H54 (cell line): ENCODE results near the gene KCNAB1.

Source experiments
- DNase-seq: peaks from one replicate; pipeline ENCODE4 v3.0.0; 2011; ENCODE audit warnings: low spot score, mixed read lengths; ENCODE audit not compliant: insufficient read length
- FAIRE-seq: peaks from 3 replicates; lab custom pipeline; 2011; peaks lifted over from hg19 to GRCh38; lab: Jason Lieb, UNC
- POLR2A ChIP-seq: IDR thresholded peaks from 2 replicates; pipeline ENCODE4 v1.6.1; 2011; ENCODE audit warnings: low read depth, mild to moderate bottlenecking, low read length

Gene KCNAB1

GRCh38 chr3:156388497-156389448, 268.4 kb downstream of the KCNAB1 start:
- TF ChIP-seq POLR2A = no peak
- DNase-seq (no peak), FAIRE-seq (no peak)

GRCh38 chr3:156389449-156389950, 269.1 kb downstream of the KCNAB1 start:
- TF ChIP-seq POLR2A = no peak
- FAIRE-seq (no peak), DNase-seq (no peak)

- no peak for TF ChIP-seq POLR2A
- FAIRE-seq = no peak
- no peak for DNase-seq
Measured at GRCh38 chr3:156390846-156391245, 270.5 kb downstream of the KCNAB1 start.

DNA sequence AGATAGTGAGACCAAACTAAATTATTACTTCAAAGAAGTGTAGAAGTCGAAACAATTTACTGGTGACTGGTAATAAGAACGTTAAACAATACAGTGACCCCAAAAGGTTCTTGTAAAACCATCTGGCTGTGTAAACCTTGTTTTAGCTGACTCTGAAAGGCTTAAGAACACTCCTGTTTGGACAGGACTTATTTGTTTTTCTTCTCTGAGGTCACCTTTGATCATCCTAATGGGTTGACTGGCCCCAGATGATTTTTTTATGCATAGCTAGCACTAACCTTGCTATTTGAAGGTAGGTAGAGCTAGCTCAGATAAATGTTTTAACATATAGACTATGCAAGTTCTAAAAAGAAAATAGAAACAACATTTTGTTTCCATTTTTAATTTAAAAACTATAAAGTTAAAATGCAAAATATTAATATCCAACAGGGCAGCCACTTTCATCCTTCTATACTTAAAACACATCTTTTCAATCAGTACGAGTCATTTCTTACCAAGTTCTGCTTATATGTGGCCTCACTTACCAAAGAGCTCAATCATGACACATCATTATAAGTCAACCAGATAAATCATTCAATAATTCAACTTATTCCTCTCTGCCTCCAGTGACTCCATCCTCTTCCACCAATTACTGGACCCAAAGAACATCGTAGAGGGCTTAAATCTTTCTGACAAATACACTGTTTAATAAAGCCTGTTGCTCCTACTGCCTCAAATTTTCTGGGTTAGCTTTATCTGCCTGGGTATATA, 275.8 kb downstream of the KCNAB1 start:
- FAIRE-seq (no peak), DNase-seq (no peak)
- no peak for TF ChIP-seq POLR2A

DNA sequence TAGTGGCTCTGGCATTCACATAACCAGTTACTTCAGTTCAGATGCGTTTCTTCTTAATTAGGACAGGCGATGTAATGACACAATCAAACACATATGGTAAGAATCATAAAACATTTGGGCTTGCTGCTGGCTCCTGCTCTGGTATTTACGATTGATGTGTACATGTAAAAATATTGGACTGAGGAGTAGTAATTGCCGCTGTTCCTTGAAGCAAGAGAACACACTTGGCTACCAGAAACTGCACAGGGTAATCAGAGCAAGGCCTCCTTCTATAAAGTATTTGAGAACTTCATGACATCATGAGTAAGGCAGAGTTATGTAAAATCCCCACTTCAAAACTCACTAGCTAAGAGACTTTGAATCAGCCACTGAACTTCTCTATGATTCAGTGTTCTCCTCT, 276.5 kb downstream of the KCNAB1 start:
- FAIRE-seq = no peak
- no peak for TF ChIP-seq POLR2A
- DNase-seq = no peak

DNA sequence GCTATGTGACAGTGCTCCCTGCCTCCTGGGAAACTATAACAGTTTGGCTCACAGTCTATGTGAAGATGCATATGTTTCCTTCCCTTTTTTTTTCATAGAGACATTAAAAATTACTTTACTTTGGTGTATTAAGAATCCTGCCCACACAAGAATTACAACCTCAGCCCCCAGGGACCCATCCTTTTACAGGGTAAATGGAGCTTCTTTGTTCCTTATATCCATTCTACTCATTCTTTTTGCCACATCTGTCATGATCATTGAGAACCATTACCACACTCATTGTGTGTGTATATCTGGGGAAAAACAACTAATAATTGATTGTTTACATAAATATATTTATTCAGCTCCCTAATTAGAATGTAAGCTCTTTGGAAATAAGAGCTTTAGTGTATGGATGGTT, 277.2 kb downstream of the KCNAB1 start:
- no peak for TF ChIP-seq POLR2A
- FAIRE-seq = no peak
- no peak for DNase-seq

DNA sequence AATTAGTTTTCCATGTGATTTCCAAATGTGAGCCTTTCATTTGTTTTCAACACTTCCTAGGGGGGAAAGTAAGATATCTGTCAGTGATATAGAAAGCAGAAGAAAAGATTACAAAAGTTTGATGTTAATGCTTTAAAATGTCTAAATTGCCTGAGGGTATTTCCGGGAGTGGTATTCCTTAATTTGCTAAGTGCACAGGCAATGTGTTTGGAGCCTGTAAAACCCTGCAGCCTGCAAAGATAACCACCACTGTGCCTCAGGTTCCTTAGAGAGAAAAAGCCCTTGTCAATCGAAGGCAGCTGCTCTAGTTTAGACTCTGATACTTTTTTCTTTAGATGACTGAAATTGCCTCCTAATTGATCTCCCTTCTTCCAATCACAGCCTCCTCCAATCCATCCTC, 279.7 kb downstream of the KCNAB1 start:
- DNase-seq (no peak), FAIRE-seq (no peak)
- no peak for TF ChIP-seq POLR2A

GRCh38 chr3:156400735-156401134, 280.4 kb downstream of the KCNAB1 start:
- TF ChIP-seq POLR2A = no peak
- DNase-seq (no peak), FAIRE-seq (no peak)

DNA sequence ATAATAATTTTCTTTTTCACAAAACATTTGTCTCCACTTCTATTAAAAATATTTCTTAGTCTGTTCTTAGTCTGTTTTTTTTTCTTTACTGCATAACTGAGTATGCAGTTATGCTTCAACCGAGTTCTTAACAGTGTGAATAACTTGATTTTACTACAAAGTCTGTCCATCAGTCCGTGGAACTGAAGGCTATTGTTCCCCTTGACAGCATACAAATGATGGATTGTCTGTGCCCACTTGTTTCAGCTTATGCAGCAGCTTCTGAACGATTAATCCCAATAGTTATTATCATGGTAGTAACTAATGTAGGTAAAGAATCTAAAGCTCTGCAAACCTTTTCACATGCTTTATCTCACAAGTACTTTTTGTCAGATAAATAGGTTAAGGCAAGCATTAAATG, 283.8 kb downstream of the KCNAB1 start:
- no peak for TF ChIP-seq POLR2A
- DNase-seq = no peak
- FAIRE-seq = no peak

DNA sequence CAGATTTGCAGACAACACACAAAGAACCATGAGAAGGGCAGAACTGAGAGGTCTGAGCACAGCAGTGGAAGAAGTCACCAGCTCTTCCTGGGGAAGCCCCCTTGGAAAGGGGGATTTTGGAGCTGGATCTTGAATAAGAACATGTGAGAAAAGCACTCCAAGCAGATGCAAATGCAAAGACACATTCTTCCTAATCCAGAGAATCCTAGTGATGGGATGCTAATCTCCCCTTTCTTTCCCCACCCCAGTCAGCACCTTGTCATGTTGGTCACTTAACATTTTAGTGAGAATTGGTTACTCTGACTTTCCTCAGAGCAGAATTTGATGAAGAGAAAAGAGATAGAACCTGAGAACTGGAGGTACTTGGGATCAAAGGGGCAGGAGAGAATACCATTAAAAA, 286.0 kb downstream of the KCNAB1 start:
- FAIRE-seq (no peak), DNase-seq (no peak)
- no peak for TF ChIP-seq POLR2A

GRCh38 chr3:156407617-156408225, 287.3 kb downstream of the KCNAB1 start:
- no peak for TF ChIP-seq POLR2A
- FAIRE-seq (no peak), DNase-seq (no peak)

DNA sequence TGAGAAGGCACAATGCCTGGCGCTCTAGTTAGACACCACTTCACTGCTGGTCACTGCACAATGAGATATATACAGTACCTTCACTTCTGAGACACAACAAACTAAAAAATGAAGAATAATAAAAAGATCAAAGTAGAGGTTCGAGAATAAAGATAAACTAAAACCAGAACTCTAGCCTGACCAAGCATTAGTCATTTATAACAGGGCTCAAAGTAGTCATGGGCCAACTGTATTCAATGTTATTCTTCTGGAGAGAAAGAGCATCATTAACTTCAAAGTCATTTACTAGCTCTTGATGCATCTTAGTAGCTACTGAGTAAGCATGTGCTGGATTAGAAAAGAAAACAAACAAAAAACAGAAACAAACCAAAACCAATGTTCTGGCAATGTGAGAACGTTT, 289.3 kb downstream of the KCNAB1 start:
- no peak for TF ChIP-seq POLR2A
- DNase-seq (no peak), FAIRE-seq (peak; percentile 15)

GRCh38 chr3:156412600-156412999, 292.2 kb downstream of the KCNAB1 start:
- TF ChIP-seq POLR2A = no peak
- DNase-seq (no peak), FAIRE-seq (no peak)

DNA sequence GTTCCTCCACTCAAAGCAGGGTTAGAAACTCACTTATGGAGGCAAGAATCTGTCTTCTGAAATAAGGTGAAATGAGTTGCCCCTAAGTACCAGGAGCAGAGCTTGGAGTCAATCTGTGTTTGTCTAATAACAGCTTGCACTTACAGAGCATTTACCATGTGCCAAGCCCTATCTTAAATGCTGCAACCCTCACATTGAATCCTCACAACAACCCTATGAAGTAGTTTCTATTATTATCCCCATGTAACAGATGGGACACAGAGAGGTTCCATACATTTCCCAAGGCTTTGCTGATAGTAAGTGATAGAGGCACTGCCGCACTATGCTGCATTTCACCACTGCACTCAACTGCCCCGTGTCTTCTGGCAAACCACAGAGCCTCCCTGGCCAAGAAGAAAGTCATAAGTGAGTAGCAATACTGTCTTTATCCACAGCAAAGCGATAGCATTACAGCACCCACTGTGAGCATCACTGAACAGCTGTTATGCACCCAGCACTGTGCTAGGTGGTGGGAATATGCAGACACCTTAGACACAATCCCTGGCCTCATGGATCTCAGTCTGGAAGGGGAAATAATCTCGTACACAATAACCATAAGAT, 293.0 kb downstream of the KCNAB1 start:
- TF ChIP-seq POLR2A = no peak
- FAIRE-seq = no peak

More for the DNA sequence above, 293.0 kb downstream of the KCNAB1 start:
- DNase-seq = no peak
